ENCODE data around the gene NOP14.

The NOP14 gene

DNA sequence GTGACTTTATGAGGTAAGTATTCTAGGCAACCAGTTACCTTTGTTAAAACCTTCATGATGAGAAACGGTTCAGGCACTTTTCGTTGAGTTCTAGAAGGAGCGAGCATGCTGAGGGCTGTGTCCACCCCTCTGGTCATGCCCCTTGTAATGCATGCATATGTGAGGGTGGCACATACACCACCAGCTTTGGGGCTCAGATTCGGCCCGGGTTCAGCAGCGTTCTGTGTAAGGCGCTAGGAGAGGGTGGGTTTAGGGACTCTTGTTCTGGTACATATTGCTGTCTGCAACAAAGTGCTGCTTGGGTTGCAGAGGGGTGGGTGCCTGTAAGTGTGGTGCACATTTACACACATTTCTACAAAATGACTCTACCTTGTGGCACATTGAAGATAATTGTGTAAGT, 54.5 kb downstream of the NOP14 start:
- DNase-seq: no peak

DNA sequence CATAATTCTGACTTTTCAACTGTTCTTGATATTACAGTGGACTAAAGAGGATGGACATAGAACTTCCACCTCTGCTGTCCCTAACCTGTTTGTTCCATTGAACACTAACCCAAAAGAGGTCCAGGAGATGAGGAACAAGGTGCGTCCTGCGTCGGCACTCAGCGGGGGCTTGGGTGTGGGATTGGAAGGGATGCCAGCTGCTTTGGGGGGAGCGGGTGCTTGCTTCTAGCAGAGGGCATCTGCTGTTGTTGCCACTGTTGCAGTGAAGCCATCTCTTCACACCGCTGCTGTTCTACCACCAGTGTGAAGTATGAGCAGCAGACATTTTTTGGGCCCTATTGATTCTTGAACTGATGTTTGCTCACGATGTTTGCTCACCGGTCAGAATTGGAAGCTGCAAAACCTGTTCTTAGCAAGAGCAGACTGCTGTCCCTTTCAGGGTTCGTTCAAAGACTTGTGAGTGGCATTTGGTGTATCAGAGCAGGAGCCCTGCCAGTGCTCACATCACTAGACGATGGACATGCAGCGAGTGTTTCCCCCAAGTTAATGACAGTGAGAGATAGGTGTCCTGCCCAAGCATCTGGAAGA, 55.4 kb downstream of the NOP14 start:
- no peak for DNase-seq

- no peak for DNase-seq
Measured at GRCh38 chr4:2907226-2907625, 56.0 kb downstream of the NOP14 start.

DNA sequence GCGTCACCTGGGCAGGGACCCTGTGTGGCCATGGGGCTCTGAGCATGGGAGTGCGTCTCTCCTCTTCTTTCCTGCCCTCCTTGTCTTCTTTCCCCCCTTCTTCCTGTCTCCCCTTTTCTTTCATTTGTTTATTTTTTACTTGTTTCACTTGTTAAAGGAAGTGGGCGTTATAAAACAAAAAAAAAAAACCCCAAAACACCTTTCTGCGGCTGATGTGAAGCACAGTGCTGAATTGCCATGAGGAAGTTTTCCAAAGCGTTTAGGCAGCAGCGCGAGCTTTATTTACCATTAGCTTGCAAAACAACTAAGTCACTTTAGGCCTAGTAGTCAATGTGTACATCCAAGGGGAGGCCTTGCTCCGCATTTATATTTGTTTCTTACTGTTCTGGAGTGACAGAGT, 57.0 kb downstream of the NOP14 start:
- DNase-seq: no peak

- no peak for DNase-seq
Measured at GRCh38 chr4:2905544-2905943, 57.7 kb downstream of the NOP14 start.

DNA sequence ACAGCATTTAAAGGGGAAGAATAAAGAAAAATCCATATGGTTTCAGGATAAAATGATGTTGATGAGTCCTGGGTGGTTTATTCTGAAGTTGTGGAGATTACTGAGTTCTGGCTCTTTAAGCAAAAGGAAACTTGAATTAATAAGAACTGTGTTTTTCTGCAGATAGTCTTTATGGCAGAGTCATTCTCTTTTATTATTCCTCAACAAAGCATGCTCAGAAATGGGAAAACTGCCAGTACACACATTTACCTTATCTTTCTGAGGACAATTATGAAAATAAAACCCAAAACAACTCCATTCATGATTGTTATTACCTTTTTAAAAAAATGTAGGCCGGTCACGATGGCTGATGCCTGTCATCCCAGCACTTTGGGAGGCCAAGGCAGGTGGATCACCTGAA, 61.1 kb downstream of the NOP14 start:
- DNase-seq: no peak

DNA sequence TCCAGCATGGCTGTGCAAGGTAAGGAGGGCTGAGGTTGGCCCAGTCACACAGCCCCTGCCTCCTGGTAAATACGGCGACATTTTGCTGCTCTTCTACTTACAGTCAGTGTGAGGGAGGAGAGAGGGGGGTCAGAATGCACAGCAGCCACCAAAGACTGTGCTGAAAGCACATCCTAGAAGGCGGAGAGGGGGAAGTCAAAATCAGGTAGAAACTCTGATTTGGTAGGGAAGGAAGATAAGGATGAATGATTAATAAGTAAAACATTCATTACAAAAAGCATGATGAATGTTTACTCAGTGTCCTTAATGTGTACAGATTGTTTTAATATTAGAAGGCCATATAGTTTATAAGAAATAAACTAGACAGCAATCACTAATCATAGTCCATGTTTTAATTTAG, 62.0 kb downstream of the NOP14 start:
- DNase-seq: no peak

GRCh38 chr4:2900741-2901140, 62.5 kb downstream of the NOP14 start:
- no peak for DNase-seq

DNA sequence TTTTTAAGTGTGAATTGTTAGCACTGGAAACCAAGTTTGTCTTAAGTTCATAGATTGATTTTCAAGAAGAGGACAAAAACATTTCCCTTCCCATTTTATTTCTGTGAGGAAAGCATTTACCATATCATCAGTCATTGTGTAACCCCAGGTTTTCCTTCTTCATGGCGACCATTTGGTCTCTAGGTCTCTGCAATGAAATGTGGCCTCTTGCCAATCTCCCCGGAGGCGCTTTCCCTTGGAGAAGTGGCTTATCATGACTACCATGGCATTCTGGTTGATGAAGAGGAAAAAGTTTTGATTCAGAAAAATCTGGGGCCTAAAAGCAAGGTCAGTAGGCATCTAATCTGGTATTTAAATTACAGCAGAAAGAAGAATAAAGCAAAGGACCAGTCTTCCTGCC, 65.2 kb downstream of the NOP14 start:
- no peak for DNase-seq

DNA sequence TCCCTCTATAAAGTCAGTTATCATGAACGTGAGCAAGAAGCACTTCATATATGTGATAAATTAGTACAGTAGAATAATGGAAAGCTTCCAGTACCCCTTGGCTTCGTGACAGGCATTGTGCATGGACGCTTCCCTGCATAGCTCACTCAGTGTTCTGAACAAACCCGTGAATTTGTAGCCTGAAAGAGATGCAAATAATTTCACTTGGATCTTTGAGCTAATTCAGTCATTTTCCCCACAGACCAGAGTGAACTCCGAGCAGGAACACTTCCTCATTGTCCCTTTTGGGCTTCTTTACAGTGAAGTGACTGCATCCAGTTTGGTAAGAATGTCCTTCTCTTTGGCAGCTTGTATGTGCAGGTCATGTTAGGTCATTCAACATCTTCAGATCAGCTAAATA, 69.4 kb downstream of the NOP14 start:
- no peak for DNase-seq

DNA sequence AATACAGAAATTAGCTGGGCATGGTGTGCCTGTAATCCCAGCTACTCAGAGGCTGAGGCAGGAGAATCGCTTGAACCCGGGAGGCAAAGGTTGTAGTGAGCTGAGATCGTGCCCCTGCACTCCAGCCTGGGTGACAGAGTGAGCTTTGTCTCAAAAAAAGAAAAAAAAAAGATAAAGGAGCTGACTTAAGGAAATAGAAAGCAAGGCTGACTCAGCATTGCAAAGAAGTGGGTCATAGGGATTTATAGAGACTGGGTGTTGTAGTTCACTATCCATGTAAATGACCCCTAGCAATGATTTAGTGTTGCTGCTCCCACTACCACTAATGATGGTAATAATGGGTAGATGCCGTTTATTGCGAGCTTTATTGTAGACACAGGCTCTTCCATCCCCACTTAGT, 71.9 kb downstream of the NOP14 start:
- DNase-seq: no peak

- no peak for DNase-seq
Measured at GRCh38 chr4:2888886-2889285, 74.3 kb downstream of the NOP14 start.

Measured in NCI-H1694 (cell line).